Common myeloid progenitor, CD34-positive (primary cell): ENCODE measurements around the gene HSBP1L1.

Experiments used
- CTCF ChIA-PET: fragments of 350-600 bp; sonication (Branson Sonifier 250); formaldehyde crosslinking; loops from one replicate; lab custom pipeline; 2021; ENCODE audit warnings: antibody characterized with exemption; lab: Charles Lee
- POLR2A ChIA-PET: fragments of 350-600 bp; sonication (Branson Sonifier 250); formaldehyde crosslinking; loops from one replicate; lab custom pipeline; 2021; ENCODE audit warnings: antibody characterized with exemption; lab: Charles Lee
- DNase-seq, 3 donors: peaks; one replicate each; pipeline versions ENCODE4 v3.0.0 to v3.0.0-alpha.2; 2013
- H3K27ac ChIP-seq, 2 experiments: 1 replicate in 1 of 2; 2 replicates in 1 of 2; pipeline ENCODE4 v1.7.0; 2013; ENCODE audit warnings: inconsistent platforms in 2 of 2, low read length in 2 of 2, mild to moderate bottlenecking in 2 of 2, low read depth in 1 of 2, moderate library complexity in 1 of 2; ENCODE audit not compliant: severe bottlenecking in 2 of 2, insufficient read depth in 1 of 2, poor library complexity in 1 of 2
- H3K27me3 ChIP-seq, 5 experiments: replicated peaks in 2 of 5; 1 replicate in 3 of 5; 2 replicates in 2 of 5; pipeline versions ENCODE4 v1.6.1 to v1.7.0; 2013; ENCODE audit warnings: low read length in 4 of 5, mild to moderate bottlenecking in 2 of 5, moderate library complexity in 2 of 5, inconsistent platforms in 1 of 5; ENCODE audit not compliant: insufficient read depth in 5 of 5, control insufficient read depth in 4 of 5
- H3K36me3 ChIP-seq, 4 experiments: 1 replicate in 2 of 4; 2 replicates in 2 of 4; pipeline versions ENCODE4 v1.6.1 to v1.7.0; 2013; ENCODE audit warnings: low read length in 3 of 4, control low read depth in 1 of 4, mild to moderate bottlenecking in 1 of 4; ENCODE audit not compliant: control insufficient read depth in 4 of 4, insufficient read depth in 4 of 4
- H3K4me1 ChIP-seq, 4 experiments: 1 replicate in 3 of 4; 2 replicates in 1 of 4; pipeline versions ENCODE4 v1.6.1 to v1.7.1; 2013; ENCODE audit warnings: low read length in 3 of 4, mild to moderate bottlenecking in 3 of 4, control low read depth in 1 of 4, inconsistent platforms in 1 of 4, moderate library complexity in 1 of 4; ENCODE audit not compliant: control insufficient read depth in 4 of 4, insufficient read depth in 4 of 4; ENCODE audit errors: control extremely low read depth in 1 of 4
- H3K4me3 ChIP-seq, 7 experiments: 1 replicate in 4 of 7; 2 replicates in 3 of 7; pipeline versions ENCODE4 v1.5.1 to v1.7.0; 2013; ENCODE audit warnings: mild to moderate bottlenecking in 7 of 7, low read length in 6 of 7, moderate library complexity in 6 of 7, inconsistent platforms in 2 of 7, low read depth in 2 of 7, control low read depth in 1 of 7; ENCODE audit not compliant: insufficient read depth in 4 of 7, control insufficient read depth in 1 of 7; ENCODE audit errors: extremely low read depth in 1 of 7
- H3K9me3 ChIP-seq, 5 experiments: 1 replicate in 4 of 5; 2 replicates in 1 of 5; pipeline versions ENCODE4 v1.6.1 to v1.7.1; 2013; ENCODE audit warnings: low read length in 4 of 5, mild to moderate bottlenecking in 2 of 5, inconsistent platforms in 1 of 5, low read depth in 1 of 5, moderate library complexity in 1 of 5; ENCODE audit not compliant: control insufficient read depth in 4 of 5, insufficient read depth in 2 of 5; ENCODE audit errors: control extremely low read depth in 1 of 5
- WGBS: methylation state at CpG from one replicate; pipeline ENCODE4 v1.1.5; 2013; ENCODE audit not compliant: insufficient coverage; 5-methylcytosine and 5-hydroxymethylcytosine counted together

HSBP1L1 gene

DNA sequence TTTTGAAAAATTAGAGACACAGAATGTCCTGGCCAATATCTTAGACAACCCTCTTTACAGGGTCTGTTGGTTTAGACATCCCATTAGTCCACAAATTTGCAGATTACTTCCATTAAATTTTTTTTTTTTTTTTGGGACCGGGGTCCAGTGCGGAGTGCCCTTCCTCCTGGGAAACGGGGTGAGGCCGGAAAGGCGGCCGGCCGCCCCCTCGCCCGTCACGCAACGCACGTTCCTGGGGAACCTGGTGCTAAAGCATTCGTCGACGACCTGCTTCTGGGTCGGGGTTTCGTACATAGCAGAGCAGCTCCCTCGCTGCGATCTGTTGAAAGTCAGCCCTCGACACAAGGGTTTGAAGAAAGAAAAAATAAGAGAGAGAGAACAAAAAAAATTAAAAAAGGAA is 48.3 kb downstream of the HSBP1L1 start:
- WGBS, result 96% methylated on average over 17 of the region's 20 CpGs
- ChIA-PET POLR2A (no interaction called here), CTCF (no interaction called here)
- Histone ChIP-seq H3K9me3 (peaks cover 0 to 42% (median 28%) of the 10 kb centered on the region in 5 experiments), H3K4me3 (no peak overlapping the region), H3K36me3 (no peaks in the 10 kb centered on the region), H3K27ac (no peak overlapping the region), H3K4me1 (no peaks in the 10 kb centered on the region), H3K27me3 (no peaks in the 10 kb centered on the region)
- DNase-seq, result no peak
